Measurements from ENCODE around the gene MRS2.

The MRS2 gene

GRCh38 chr6:24374612-24375011 is 28.1 kb upstream of the MRS2 start:
- Histone ChIP-seq H3K9me3 (ENCODE audit: insufficient read depth, low read length) (no peaks in the 10 kb centered on the region), H4K20me1 (ENCODE audit: insufficient read depth, low read length) (no peaks in the 10 kb centered on the region), H3K36me3 (replicated peaks; ENCODE audit: low read depth, low read length) (no peaks in the 10 kb centered on the region), H3K4me3 (ENCODE audit: low read length) (no peak overlapping the region), H3K27me3 (ENCODE audit: low read depth, low read length) (no peaks in the 10 kb centered on the region), H3K4me2 (ENCODE audit: low read length) (no peak overlapping the region), H3K79me2 (ENCODE audit: low read length) (no peaks in the 10 kb centered on the region), H3K4me1 (ENCODE audit: low read length) (peaks cover 7% of the 10 kb centered on the region), H3K9ac (ENCODE audit: low read length) (no peak overlapping the region), H3K27ac (ENCODE audit: low read length) (no peak overlapping the region), H2AFZ (ENCODE audit: low read depth, low read length) (no peak overlapping the region)
- no peak for TF ChIP-seq EZH2phosphoT487 (IDR thresholded peaks at IDR 0.05; ENCODE audit: low read depth)
- TF ChIP-seq CTCF (IDR thresholded peaks at IDR 0.05; ENCODE audit: low read depth, low read length), result no peak

GRCh38 chr6:24376871-24377270 is 25.9 kb upstream of the MRS2 start:
- H3K27ac ChIP-seq (ENCODE audit: low read length), result no peak overlapping the region
- no peak overlapping the region for H3K4me2 ChIP-seq (ENCODE audit: low read length)
- TF ChIP-seq CTCF (IDR thresholded peaks at IDR 0.05; ENCODE audit: low read depth, low read length) (no peak), EZH2phosphoT487 (IDR thresholded peaks at IDR 0.05; ENCODE audit: low read depth) (no peak)
- H3K4me3 ChIP-seq (ENCODE audit: low read length), result no peak overlapping the region
- H4K20me1 ChIP-seq (ENCODE audit: insufficient read depth, low read length), result no peaks in the 10 kb centered on the region
- no peaks in the 10 kb centered on the region for H3K9me3 ChIP-seq (ENCODE audit: insufficient read depth, low read length)
- no peak overlapping the region for H2AFZ ChIP-seq (ENCODE audit: low read depth, low read length)
- no peaks in the 10 kb centered on the region for H3K79me2 ChIP-seq (ENCODE audit: low read length)
- H3K36me3 ChIP-seq (replicated peaks; ENCODE audit: low read depth, low read length), result no peaks in the 10 kb centered on the region
- peaks cover 7% of the 10 kb centered on the region for H3K4me1 ChIP-seq (ENCODE audit: low read length)
- H3K27me3 ChIP-seq (ENCODE audit: low read depth, low read length), result no peaks in the 10 kb centered on the region
- no peak overlapping the region for H3K9ac ChIP-seq (ENCODE audit: low read length)

GRCh38 chr6:24378473-24379097 is 24.2 kb upstream of the MRS2 start:
- no peaks in the 10 kb centered on the region for H3K79me2 ChIP-seq (ENCODE audit: low read length)
- no peak for TF ChIP-seq CTCF (IDR thresholded peaks at IDR 0.05; ENCODE audit: low read depth, low read length)
- no peak for TF ChIP-seq EZH2phosphoT487 (IDR thresholded peaks at IDR 0.05; ENCODE audit: low read depth)
- peaks cover 7% of the 10 kb centered on the region for H3K4me1 ChIP-seq (ENCODE audit: low read length)
- H2AFZ ChIP-seq (ENCODE audit: low read depth, low read length), result no peak overlapping the region
- no peaks in the 10 kb centered on the region for H4K20me1 ChIP-seq (ENCODE audit: insufficient read depth, low read length)
- no peak overlapping the region for H3K4me3 ChIP-seq (ENCODE audit: low read length)
- no peaks in the 10 kb centered on the region for H3K36me3 ChIP-seq (replicated peaks; ENCODE audit: low read depth, low read length)
- H3K27me3 ChIP-seq (ENCODE audit: low read depth, low read length), result no peaks in the 10 kb centered on the region
- H3K27ac ChIP-seq (ENCODE audit: low read length), result no peak overlapping the region
- H3K9me3 ChIP-seq (ENCODE audit: insufficient read depth, low read length), result no peaks in the 10 kb centered on the region
- H3K9ac ChIP-seq (ENCODE audit: low read length), result no peak overlapping the region
- no peak overlapping the region for H3K4me2 ChIP-seq (ENCODE audit: low read length)

GRCh38 chr6:24381476-24382219 is 21.1 kb upstream of the MRS2 start:
- Histone ChIP-seq H3K79me2 (ENCODE audit: low read length) (no peaks in the 10 kb centered on the region), H3K4me3 (ENCODE audit: low read length) (no peak overlapping the region), H4K20me1 (ENCODE audit: insufficient read depth, low read length) (no peaks in the 10 kb centered on the region), H3K27ac (ENCODE audit: low read length) (no peak overlapping the region), H2AFZ (ENCODE audit: low read depth, low read length) (no peak overlapping the region), H3K4me1 (ENCODE audit: low read length) (peaks cover 7% of the 10 kb centered on the region), H3K9me3 (ENCODE audit: insufficient read depth, low read length) (no peaks in the 10 kb centered on the region), H3K36me3 (replicated peaks; ENCODE audit: low read depth, low read length) (no peaks in the 10 kb centered on the region), H3K4me2 (ENCODE audit: low read length) (no peak overlapping the region), H3K27me3 (ENCODE audit: low read depth, low read length) (no peaks in the 10 kb centered on the region), H3K9ac (ENCODE audit: low read length) (no peak overlapping the region)
- TF ChIP-seq CTCF (IDR thresholded peaks at IDR 0.05; ENCODE audit: low read depth, low read length), result no peak
- no peak for TF ChIP-seq EZH2phosphoT487 (IDR thresholded peaks at IDR 0.05; ENCODE audit: low read depth)

All from OCI-LY3 (cell line).